Measurements from ENCODE around the gene BCL7A. TPM values are rescaled to one million over a fixed set of nuclear protein-coding genes. Genes with fewer than 3 reads are reported as not detected.

BCL7A gene
- total RNA-seq (ENCODE audit: low replicate concordance) = 3.2 and 12.2 TPM in 2 replicates

- TF ChIP-seq, protein P1, sequence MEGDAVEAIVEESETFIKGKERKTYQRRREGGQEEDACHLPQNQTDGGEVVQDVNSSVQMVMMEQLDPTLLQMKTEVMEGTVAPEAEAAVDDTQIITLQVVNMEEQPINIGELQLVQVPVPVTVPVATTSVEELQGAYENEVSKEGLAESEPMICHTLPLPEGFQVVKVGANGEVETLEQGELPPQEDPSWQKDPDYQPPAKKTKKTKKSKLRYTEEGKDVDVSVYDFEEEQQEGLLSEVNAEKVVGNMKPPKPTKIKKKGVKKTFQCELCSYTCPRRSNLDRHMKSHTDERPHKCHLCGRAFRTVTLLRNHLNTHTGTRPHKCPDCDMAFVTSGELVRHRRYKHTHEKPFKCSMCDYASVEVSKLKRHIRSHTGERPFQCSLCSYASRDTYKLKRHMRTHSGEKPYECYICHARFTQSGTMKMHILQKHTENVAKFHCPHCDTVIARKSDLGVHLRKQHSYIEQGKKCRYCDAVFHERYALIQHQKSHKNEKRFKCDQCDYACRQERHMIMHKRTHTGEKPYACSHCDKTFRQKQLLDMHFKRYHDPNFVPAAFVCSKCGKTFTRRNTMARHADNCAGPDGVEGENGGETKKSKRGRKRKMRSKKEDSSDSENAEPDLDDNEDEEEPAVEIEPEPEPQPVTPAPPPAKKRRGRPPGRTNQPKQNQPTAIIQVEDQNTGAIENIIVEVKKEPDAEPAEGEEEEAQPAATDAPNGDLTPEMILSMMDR (IDR thresholded peaks at IDR 0.05; ENCODE audit: insufficient read depth, low read length) = no peak
- DNase-seq (ENCODE audit: low read depth) = peak; percentile 70
- H3K4me3 ChIP-seq (ENCODE audit: low read depth, low read length) = peak within 1 kb of the TSS; percentile 68
Measured at GRCh38 chr12:122021822-122022392, at the start of gene BCL7A. TSS of gene BCL7A (plus strand) at chr12:122021884. CDS start at chr12:122022092, 208 bp downstream.

DNA sequence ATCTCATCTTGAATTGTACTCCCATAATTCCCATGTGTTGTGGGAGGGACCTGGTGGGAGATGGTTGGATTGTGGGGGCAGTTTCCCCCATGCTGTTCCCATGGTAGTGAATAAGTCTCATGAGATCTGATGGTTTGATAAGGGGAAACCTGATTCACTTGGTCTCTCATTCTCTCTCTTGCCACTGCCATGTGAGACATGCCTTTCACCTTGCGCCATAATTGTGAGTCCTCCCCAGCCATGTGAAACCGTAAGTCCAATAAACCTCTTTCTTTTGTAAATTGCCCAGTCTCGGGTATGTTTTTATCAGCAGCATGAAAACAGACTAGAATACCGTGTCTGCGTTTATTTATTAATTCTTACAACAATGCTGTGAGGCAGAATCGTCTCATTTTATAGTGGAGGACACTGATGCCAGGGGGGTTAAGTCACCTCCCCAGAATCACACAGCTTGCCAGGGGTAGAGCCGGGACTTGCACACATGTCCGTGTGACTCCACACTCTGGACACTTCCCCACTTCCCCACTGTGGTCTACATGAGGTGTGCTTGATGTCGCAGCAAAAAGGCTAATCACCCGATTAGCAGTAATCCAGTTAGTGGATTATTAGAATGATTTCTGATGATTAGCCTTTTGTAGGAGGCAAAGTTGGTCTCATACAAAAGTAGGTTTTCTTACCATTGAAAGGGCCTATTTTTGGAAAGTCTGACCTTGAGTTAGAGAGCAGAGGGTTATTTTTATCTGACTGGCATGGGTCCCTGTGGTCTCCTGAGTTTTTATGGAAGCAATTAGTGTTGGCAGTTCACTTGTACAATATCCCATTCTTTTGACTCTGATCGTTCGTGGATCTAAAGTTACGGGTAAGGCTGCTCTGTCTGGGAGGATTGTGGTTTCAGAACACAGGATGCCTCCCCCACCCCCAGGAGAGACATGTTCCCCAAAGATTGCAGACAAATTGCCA is 47.4 kb upstream of the BCL7A start:
- peak; percentile 39 for DNase-seq (ENCODE audit: low read depth)
- TF ChIP-seq, protein P1 (IDR thresholded peaks at IDR 0.05; ENCODE audit: insufficient read depth, low read length) = no peak
- H3K4me3 ChIP-seq (ENCODE audit: low read depth, low read length) = no peak overlapping the region

DNA sequence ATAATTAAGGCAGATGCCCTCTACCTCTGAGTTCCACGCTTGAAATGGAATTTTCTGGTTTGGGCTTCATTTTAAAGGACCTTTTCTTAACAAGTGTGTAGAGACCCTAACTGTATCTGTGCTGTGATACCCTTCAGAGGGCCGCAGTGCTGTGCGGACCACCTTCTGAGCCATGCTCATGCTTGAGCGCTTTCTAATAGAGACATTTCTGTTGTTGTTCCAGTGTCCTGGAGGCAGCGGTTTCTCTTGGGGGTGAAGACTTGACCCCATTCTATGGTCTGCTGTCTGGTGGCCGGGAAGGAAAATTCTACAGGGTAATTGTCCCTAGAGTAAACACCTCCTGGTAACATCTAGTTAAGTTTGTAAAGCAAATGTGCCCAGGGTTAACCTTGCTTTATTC is 46.7 kb upstream of the BCL7A start:
- DNase-seq (ENCODE audit: low read depth) = no peak
- no peak overlapping the region for H3K4me3 ChIP-seq (ENCODE audit: low read depth, low read length)
- TF ChIP-seq, protein P1 (IDR thresholded peaks at IDR 0.05; ENCODE audit: insufficient read depth, low read length) = no peak

- TF ChIP-seq, protein P1 (IDR thresholded peaks at IDR 0.05; ENCODE audit: insufficient read depth, low read length) = no peak
- no peak overlapping the region for H3K4me3 ChIP-seq (ENCODE audit: low read depth, low read length)
- DNase-seq (ENCODE audit: low read depth) = no peak
Measured at GRCh38 chr12:121976950-121977349, 44.7 kb upstream of the BCL7A start.

DNA sequence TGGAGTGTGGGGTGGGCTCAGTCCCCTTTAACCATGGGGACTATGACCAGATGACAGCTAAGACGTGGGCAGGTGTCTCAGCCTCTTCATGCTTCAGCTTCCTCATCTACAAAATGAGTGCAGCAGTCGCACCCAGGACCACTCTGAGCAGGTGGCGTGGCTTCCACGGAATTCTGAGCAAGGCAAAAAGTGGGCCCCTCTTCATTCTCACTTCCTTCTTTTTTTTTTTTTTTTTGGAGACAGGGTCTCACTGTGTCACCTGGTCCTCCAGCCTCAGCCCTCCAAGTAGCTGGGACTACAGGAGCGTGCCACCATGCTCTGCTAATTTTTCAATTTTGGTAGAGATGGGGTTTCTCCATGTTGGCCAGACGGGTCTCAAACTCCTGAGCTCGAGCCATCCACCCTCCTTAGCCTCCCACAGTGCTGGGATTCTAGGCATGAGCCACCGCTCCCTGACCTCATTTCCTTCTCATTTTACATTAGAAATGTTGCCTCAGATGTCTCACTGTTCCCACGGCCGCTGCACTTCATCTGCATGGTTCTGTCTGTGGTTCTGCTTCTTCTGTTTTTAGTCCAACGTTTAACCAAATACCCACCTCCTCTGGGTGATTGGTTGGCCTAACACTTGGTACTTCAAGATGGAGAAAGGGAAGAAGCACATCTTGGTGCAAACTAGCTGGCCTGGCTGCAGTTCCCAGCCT is 41.3 kb upstream of the BCL7A start:
- no peak overlapping the region for H3K4me3 ChIP-seq (ENCODE audit: low read depth, low read length)
- TF ChIP-seq, protein P1 (IDR thresholded peaks at IDR 0.05; ENCODE audit: insufficient read depth, low read length) = no peak
- DNase-seq (ENCODE audit: low read depth) = no peak

GRCh38 chr12:121980892-121981272 is 40.8 kb upstream of the BCL7A start:
- TF ChIP-seq, protein P1 (IDR thresholded peaks at IDR 0.05; ENCODE audit: insufficient read depth, low read length) = no peak
- H3K4me3 ChIP-seq (ENCODE audit: low read depth, low read length) = no peak overlapping the region
- no peak for DNase-seq (ENCODE audit: low read depth)
